ENCODE results near the gene PREP.
"Not testable (repeated sequence)": the region's sequence is repeated elsewhere in the genome, so short reads cannot be mapped to it uniquely, and the experiment has no call there.

Gene PREP

GRCh38 chr6:105338350-105338983, 64.4 kb downstream of the PREP start:
- not testable (repeated sequence) for DNase-seq (ENCODE audit: low read depth)

GRCh38 chr6:105336986-105337385, 65.9 kb downstream of the PREP start:
- DNase-seq (ENCODE audit: low read depth): no peak

GRCh38 chr6:105332576-105332975, 70.3 kb downstream of the PREP start:
- DNase-seq (ENCODE audit: low read depth): no peak

- DNase-seq (ENCODE audit: low read depth): no peak
These were observed 71.0 kb downstream of the PREP start for GRCh38 chr6:105331927-105332326.

GRCh38 chr6:105330913-105331312, 72.0 kb downstream of the PREP start:
- no peak for DNase-seq (ENCODE audit: low read depth)

GRCh38 chr6:105330364-105330763, 72.5 kb downstream of the PREP start:
- DNase-seq (ENCODE audit: low read depth): no peak

- DNase-seq (ENCODE audit: low read depth): no peak
These were observed 75.8 kb downstream of the PREP start for GRCh38 chr6:105326833-105327770.

- DNase-seq (ENCODE audit: low read depth): no peak
These were observed 76.7 kb downstream of the PREP start for GRCh38 chr6:105326216-105326615.

GRCh38 chr6:105324386-105324950, 78.4 kb downstream of the PREP start:
- DNase-seq (ENCODE audit: low read depth): no peak

- DNase-seq (ENCODE audit: low read depth): no peak
These were observed 80.2 kb downstream of the PREP start for GRCh38 chr6:105322499-105323225.

- DNase-seq (ENCODE audit: low read depth): no peak
These were observed 81.2 kb downstream of the PREP start for GRCh38 chr6:105321728-105322127.

- no peak for DNase-seq (ENCODE audit: low read depth)
These were observed 81.7 kb downstream of the PREP start for GRCh38 chr6:105321207-105321606.

- DNase-seq (ENCODE audit: low read depth): no peak
These were observed 82.1 kb downstream of the PREP start for GRCh38 chr6:105320765-105321164.

- no peak for DNase-seq (ENCODE audit: low read depth)
These were observed 82.6 kb downstream of the PREP start for GRCh38 chr6:105320271-105320670.

- no peak for DNase-seq (ENCODE audit: low read depth)
These were observed 83.6 kb downstream of the PREP start for GRCh38 chr6:105319331-105319730.

- no peak for DNase-seq (ENCODE audit: low read depth)
These were observed 84.2 kb downstream of the PREP start for GRCh38 chr6:105318660-105319059.

- no peak for DNase-seq (ENCODE audit: low read depth)
These were observed 85.0 kb downstream of the PREP start for GRCh38 chr6:105317607-105318533.

- no peak for DNase-seq (ENCODE audit: low read depth)
These were observed 89.7 kb downstream of the PREP start for GRCh38 chr6:105313211-105313610.

- DNase-seq (ENCODE audit: low read depth): no peak
These were observed 91.9 kb downstream of the PREP start for GRCh38 chr6:105310947-105311346.

- DNase-seq (ENCODE audit: low read depth): no peak
These were observed 92.5 kb downstream of the PREP start for GRCh38 chr6:105310371-105310770.

- DNase-seq (ENCODE audit: low read depth): no peak
These were observed 94.0 kb downstream of the PREP start for GRCh38 chr6:105308840-105309239.
